ENCODE data around the gene ZNF239.
"Not testable (repeated sequence)": the region's sequence is repeated elsewhere in the genome, so short reads cannot be mapped to it uniquely, and the experiment has no call there.

Gene ZNF239

GRCh38 chr10:43595739-43596298 lies 21.4 kb upstream of the ZNF239 start:
- H3K36me3 ChIP-seq (ENCODE audit: insufficient read depth, low read length): no peaks in the 10 kb centered on the region
- peak overlapping the region; percentile 64 for H3K9ac ChIP-seq (ENCODE audit: low read depth, low read length, poor library complexity, severe bottlenecking)
- TF ChIP-seq EZH2phosphoT487 (IDR thresholded peaks at IDR 0.05; ENCODE audit: borderline replicate concordance) (no peak), CTCF (conservative IDR thresholded peaks at IDR 0.05; ENCODE audit: low read length) (no peak)
- H3K4me3 ChIP-seq (ENCODE audit: low read length, poor library complexity, severe bottlenecking): peak overlapping the region; percentile 48
- H3F3A ChIP-seq (ENCODE audit: low read depth): no peaks in the 10 kb centered on the region; the same call in 1 of the 2 replicates
- H2AFZ ChIP-seq (ENCODE audit: low read length): peak overlapping the region; percentile 62
- no peaks in the 10 kb centered on the region for H4K20me1 ChIP-seq (ENCODE audit: insufficient read depth, low read length, poor library complexity, severe bottlenecking)
- H3K79me2 ChIP-seq (ENCODE audit: insufficient read depth, low read length): no peaks in the 10 kb centered on the region
- no peaks in the 10 kb centered on the region for H3K9me2 ChIP-seq (replicated peaks; ENCODE audit: low read depth, low read length)
- peaks cover 9% of the 10 kb centered on the region; the same call in 1 of the 2 replicates for H3K9me3 ChIP-seq (ENCODE audit: insufficient read depth, low read depth, low read length)
- peaks cover 42% of the 10 kb centered on the region for H3K4me1 ChIP-seq (ENCODE audit: insufficient read depth, low read length, poor library complexity, severe bottlenecking)
- peak overlapping the region; percentile 79 for H3K4me2 ChIP-seq (ENCODE audit: low read depth, low read length, poor library complexity, severe bottlenecking)
- H3K27me3 ChIP-seq (ENCODE audit: insufficient read depth, low read length, poor library complexity, severe bottlenecking): no peaks in the 10 kb centered on the region

- Histone ChIP-seq H3F3A (ENCODE audit: low read depth) (no peaks in the 10 kb centered on the region; the same call in 1 of the 2 replicates), H4K20me1 (ENCODE audit: insufficient read depth, low read length, poor library complexity, severe bottlenecking) (no peaks in the 10 kb centered on the region), H3K4me2 (ENCODE audit: low read depth, low read length, poor library complexity, severe bottlenecking) (peak overlapping the region; percentile 79), H3K27me3 (ENCODE audit: insufficient read depth, low read length, poor library complexity, severe bottlenecking) (no peaks in the 10 kb centered on the region), H3K9ac (ENCODE audit: low read depth, low read length, poor library complexity, severe bottlenecking) (peak overlapping the region; percentile 64), H3K9me3 (ENCODE audit: insufficient read depth, low read depth, low read length) (peaks cover 9% of the 10 kb centered on the region; the same call in 1 of the 2 replicates), H2AFZ (ENCODE audit: low read length) (peak overlapping the region; percentile 62), H3K9me2 (replicated peaks; ENCODE audit: low read depth, low read length) (no peaks in the 10 kb centered on the region), H3K79me2 (ENCODE audit: insufficient read depth, low read length) (no peaks in the 10 kb centered on the region), H3K36me3 (ENCODE audit: insufficient read depth, low read length) (no peaks in the 10 kb centered on the region), H3K4me1 (ENCODE audit: insufficient read depth, low read length, poor library complexity, severe bottlenecking) (peaks cover 42% of the 10 kb centered on the region), H3K4me3 (ENCODE audit: low read length, poor library complexity, severe bottlenecking) (peak overlapping the region; percentile 48)
- TF ChIP-seq CTCF (conservative IDR thresholded peaks at IDR 0.05; ENCODE audit: low read length) (no peak), EZH2phosphoT487 (IDR thresholded peaks at IDR 0.05; ENCODE audit: borderline replicate concordance) (no peak)
Observed at GRCh38 chr10:43594944-43595589, 20.7 kb upstream of the ZNF239 start.

GRCh38 chr10:43591303-43591904 lies 17.0 kb upstream of the ZNF239 start:
- Histone ChIP-seq H3K36me3 (ENCODE audit: insufficient read depth, low read length) (no peaks in the 10 kb centered on the region), H3F3A (ENCODE audit: low read depth) (no peaks in the 10 kb centered on the region), H3K27me3 (ENCODE audit: insufficient read depth, low read length, poor library complexity, severe bottlenecking) (no peaks in the 10 kb centered on the region), H2AFZ (ENCODE audit: low read length) (no peak overlapping the region), H3K4me2 (ENCODE audit: low read depth, low read length, poor library complexity, severe bottlenecking) (no peak overlapping the region), H3K9ac (ENCODE audit: low read depth, low read length, poor library complexity, severe bottlenecking) (no peak overlapping the region), H4K20me1 (ENCODE audit: insufficient read depth, low read length, poor library complexity, severe bottlenecking) (no peaks in the 10 kb centered on the region), H3K9me2 (replicated peaks; ENCODE audit: low read depth, low read length) (no peaks in the 10 kb centered on the region), H3K79me2 (ENCODE audit: insufficient read depth, low read length) (no peaks in the 10 kb centered on the region), H3K9me3 (ENCODE audit: insufficient read depth, low read depth, low read length) (peaks cover 9% of the 10 kb centered on the region; the same call in 1 of the 2 replicates), H3K4me1 (ENCODE audit: insufficient read depth, low read length, poor library complexity, severe bottlenecking) (peaks cover 19% of the 10 kb centered on the region), H3K4me3 (ENCODE audit: low read length, poor library complexity, severe bottlenecking) (no peak overlapping the region)
- no peak for TF ChIP-seq CTCF (conservative IDR thresholded peaks at IDR 0.05; ENCODE audit: low read length)

- not testable (repeated sequence) for H3K4me1 ChIP-seq (ENCODE audit: insufficient read depth, low read length, poor library complexity, severe bottlenecking); H2AFZ ChIP-seq (ENCODE audit: low read length); H3K36me3 ChIP-seq (ENCODE audit: insufficient read depth, low read length); H3K9ac ChIP-seq (ENCODE audit: low read depth, low read length, poor library complexity, severe bottlenecking); H3K9me3 ChIP-seq (ENCODE audit: insufficient read depth, low read depth, low read length); H3K4me2 ChIP-seq (ENCODE audit: low read depth, low read length, poor library complexity, severe bottlenecking); H3F3A ChIP-seq (ENCODE audit: low read depth); H3K27me3 ChIP-seq (ENCODE audit: insufficient read depth, low read length, poor library complexity, severe bottlenecking); H3K9me2 ChIP-seq (replicated peaks; ENCODE audit: low read depth, low read length); H4K20me1 ChIP-seq (ENCODE audit: insufficient read depth, low read length, poor library complexity, severe bottlenecking); H3K4me3 ChIP-seq (ENCODE audit: low read length, poor library complexity, severe bottlenecking); H3K79me2 ChIP-seq (ENCODE audit: insufficient read depth, low read length)
Observed at GRCh38 chr10:43586730-43587115, 12.3 kb upstream of the ZNF239 start.

Data from Loucy (cell line).